ENCODE results near the gene FAM228B.
"Not testable (repeated sequence)": the region's sequence is repeated elsewhere in the genome, so short reads cannot be mapped to it uniquely, and the experiment has no call there.

The FAM228B gene

DNA sequence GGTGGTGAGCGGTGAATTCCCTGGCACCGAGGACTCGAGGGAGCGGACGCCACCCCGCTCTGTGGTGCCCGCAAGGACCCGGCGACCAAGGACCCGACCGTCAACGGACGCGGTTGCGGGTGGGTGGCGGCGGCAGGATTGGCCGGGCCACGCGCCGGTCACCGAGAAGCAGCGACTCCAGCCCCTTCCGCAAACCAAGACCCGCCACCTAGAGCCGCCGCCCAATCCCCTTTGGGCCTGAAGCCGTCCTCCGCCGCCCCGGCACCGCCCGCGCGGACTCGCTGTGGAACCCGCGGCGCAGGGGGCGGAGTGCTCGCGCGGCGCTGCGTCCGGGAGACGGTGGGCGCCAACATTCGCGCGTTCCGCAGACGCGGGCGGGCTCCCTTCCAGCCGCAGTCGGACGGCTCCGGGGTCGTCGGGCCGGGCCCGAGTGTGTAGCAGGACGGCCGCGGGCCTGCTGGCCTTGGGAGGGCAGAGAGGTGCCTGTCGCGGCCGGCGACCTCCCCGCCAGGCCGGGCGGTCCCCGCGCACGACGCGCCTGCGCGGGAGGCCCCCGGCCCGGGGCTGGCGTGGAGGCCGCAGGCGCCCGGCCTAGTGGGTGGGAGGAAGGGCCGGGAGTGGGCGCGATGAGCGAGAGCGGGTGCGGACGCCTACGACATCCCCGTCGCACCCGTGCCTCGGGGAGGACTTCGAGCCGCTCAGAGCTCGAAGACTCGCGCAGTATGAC is at the start of gene FAM228B, which contains the start of gene PFN4:
Gene FAM228B, plus strand, starts transcription at position 275 of the 727 bp plus-strand sequence. CDS start 893 bp downstream, outside the sequence.
Gene PFN4, minus strand, starts transcription at position 140 of the 727 bp plus-strand sequence. CDS start 799 bp downstream, outside the sequence.
- DNase-seq (ENCODE audit: low read depth in 3 of 3) = peak; percentile 24 to 32 (median 25)

DNA sequence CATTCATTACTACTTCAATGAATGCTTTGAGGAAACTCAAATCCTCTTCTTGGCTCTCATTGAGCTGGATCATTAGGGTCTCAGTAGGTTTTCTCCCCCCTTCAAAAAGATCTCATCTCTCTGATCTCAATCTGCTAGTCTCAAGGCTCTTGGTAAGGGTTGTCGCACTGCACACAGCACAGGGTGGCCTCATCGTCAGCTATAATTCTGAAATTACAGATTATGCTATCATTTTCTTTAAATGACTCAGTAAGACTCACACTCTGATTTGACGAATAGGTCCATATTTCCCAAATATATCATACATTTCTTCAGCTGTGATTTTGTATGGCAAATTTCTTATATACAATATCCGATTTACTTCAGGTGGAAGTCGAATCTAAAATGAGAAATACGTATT is 49.5 kb upstream of the FAM228B start:
- no peak for DNase-seq (ENCODE audit: low read depth in 3 of 3)

DNA sequence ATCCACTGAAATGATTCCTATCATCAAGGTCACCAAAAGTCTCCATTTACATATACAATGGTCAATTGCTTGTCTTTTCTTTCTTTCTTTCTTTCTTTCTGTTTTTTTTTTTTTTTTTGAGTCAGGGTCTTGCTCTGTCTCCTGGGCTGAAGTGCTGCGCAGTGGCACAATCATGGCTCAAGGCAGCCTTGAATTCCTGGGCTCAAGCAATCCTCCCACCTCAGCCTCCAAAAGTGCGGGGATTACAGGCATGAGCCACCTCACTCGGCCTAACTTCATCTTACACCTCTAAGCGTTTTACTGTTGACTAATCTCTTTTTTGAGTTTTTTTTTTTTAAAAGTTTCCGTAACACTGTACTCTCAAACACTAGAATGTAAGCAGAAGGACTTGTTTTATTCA is 48.0 kb upstream of the FAM228B start:
- DNase-seq (ENCODE audit: low read depth in 3 of 3) = no peak

DNA sequence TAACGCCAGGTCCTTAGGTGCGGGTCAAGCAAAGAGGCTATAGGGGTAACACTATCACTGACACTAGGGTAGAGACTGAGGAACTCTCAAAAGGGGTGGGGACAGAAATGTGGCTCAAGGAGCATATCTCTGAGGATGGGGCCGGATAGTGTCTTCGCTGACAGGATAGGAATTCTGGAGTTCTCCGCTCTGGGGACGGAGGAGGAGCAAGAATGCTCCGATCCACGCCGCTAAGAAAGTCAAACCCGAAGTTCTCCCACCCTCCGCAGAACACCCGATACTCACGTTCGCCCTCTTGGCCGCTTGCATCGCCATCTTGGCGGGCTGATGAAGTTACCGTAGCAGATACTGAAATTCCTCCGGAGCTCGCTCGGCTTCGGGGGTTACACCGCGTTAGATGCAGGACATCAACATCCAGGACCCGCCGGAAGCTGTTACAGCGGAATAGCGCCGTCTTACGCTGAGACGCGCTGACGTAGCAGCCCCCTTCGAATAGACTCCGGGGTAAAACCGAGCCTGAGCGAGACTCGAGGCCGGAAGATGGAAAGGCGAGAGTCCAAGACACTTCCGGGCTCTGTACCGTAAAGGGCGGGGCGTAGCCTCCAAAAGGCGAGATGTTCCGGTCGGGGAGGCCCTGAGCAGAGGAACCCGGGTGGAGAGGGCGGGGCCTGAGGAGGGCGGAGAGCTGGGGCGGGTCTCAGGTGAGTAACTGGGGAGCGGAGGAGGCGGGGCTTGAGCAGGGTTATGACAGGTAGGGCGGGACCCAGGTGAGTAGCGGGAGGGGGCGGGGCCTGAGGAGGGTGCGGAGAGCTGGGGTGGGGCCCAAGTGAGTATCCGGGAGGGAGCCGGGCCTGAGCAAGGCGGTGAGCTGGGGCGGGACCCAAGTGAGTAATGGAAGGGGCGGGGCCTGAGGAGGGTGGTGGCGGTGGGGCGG is 47.1 kb upstream of the FAM228B start, which contains the start of gene SF3B6:
Gene SF3B6, minus strand, starts transcription at position 412 of the 934 bp plus-strand sequence. Its CDS starts 97 bp downstream, at position 315.
- DNase-seq (ENCODE audit: low read depth in 3 of 3) = peak; percentile 99 to 100 (median 99)

DNA sequence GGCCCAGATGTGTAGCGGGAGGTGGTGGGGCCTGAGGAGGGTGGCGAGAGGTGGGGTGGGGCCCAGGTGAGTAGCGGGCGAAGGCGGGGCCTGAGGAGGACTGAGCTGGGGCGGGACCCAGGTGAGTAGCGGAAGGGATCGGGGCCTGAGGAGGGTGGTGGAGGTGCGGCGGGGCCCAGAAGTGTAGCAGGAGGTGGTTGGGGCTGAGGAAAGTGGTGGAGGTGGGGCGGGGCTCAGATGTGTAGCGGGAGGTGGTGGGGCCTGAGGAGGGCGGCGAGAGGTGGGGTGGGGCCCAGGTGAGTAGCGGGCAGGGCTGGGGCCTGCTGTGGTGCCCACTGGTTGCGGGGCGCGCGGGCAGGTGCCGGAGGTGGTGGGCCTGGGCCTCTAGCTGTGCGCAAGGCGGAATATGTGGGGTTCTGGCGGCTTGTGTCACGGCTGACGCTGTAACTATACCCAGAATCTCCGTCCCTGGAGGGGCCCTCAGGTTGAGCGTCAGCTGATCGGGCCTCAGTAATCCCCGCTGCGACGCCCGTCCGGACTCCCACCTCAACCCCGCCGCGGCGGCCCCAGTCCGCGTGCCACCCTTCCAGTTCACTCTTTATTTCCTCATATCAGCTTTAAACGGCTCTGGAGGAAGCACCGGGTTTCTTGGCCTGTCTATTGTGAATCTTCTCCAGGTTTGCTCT is 46.3 kb upstream of the FAM228B start:
- DNase-seq (ENCODE audit: low read depth in 3 of 3) = no peak

DNA sequence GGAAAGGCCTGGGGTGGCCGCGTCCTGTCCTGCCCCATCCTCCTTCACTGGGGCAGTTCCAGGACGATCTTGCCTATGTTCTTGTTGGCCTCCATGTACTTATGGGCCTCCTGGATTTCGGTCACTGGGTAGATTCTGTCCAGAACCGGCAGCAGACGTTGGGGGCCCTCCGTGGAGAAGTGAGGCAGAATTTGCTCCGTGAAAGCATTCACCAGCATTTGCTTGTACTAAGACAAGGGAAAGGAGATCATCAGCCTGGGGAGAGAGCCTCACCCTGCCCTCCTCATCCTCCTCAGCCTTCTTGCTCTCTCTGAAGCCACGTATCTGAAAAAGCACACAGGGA is 45.8 kb upstream of the FAM228B start:
- DNase-seq (ENCODE audit: low read depth in 3 of 3) = no peak

DNA sequence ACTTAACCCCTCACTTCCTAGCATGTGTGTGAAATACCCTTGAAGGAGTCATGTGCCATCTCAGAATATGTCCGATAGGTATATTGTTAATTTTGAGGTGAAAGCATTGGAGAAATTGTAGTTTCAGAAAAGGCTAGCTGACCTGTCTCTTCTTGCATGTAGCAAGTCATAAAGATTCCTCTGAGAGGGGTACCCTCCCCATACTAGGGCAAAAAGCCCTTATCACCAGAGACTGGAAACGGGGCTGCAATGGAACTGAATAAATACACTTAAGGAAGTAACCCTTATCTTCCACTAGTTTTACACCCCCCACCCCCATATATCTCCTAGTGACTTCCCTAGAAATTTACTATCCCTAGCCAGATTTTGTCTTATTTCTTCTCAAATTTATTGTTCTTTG is 45.4 kb upstream of the FAM228B start:
- DNase-seq (ENCODE audit: low read depth in 3 of 3) = no peak

DNA sequence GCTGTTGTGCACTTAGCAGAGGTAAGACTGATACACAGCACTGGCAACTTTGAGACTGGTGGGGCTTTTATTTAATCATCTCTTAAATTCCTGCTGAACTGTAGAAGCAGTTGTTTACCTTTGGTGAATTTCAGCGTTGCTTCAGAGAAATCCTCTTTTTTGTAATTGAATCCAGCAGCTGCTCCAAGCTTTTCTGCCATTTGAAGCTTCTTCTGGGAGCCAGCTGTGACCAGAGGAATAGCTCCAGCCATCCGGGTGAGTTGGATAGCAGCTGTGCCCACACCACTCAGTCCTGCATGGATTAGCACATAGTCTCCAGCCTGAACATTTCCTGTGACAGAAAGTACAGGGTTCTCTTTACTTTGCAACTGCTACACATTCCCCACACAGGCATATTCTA is 42.6 kb upstream of the FAM228B start:
- no peak for DNase-seq (ENCODE audit: low read depth in 3 of 3)

DNA sequence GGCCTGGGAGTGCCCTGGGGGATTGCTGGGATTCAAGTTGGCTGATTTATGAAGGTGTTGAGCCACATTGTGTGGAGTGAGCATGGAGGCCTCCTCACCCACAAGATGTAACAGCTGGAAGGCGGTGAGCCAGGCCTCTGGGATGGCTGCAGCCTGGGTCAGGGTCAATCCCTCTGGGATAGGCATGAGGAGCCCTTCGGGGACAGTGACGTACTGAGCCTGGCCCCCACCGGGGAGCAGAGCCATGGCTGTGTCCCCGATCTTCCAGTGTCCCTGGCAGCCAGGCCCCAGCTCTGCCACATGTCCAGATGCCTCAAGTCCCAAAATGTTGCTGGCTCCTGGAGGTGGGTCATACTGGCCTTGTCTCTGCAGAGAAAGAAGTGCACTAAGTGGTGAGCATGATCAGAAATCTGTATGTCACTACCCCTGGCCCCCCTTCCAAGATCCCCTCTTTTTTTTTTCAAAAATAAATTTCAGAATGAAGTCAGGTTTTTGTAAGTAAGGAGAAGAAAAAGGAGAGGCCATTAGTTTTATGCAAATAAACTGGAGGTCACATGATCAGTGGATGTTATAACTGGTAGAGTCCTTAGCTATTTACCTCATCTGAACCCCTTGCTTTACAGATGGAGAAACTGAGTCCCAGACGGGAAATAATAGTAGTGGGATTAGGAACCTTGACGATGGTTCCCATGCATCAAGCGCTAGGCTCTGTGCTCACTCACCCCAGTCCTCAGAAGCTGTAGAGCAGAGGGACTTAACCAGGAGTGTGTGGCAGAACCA is 40.3 kb upstream of the FAM228B start:
- no peak for DNase-seq (ENCODE audit: low read depth in 3 of 3)

DNA sequence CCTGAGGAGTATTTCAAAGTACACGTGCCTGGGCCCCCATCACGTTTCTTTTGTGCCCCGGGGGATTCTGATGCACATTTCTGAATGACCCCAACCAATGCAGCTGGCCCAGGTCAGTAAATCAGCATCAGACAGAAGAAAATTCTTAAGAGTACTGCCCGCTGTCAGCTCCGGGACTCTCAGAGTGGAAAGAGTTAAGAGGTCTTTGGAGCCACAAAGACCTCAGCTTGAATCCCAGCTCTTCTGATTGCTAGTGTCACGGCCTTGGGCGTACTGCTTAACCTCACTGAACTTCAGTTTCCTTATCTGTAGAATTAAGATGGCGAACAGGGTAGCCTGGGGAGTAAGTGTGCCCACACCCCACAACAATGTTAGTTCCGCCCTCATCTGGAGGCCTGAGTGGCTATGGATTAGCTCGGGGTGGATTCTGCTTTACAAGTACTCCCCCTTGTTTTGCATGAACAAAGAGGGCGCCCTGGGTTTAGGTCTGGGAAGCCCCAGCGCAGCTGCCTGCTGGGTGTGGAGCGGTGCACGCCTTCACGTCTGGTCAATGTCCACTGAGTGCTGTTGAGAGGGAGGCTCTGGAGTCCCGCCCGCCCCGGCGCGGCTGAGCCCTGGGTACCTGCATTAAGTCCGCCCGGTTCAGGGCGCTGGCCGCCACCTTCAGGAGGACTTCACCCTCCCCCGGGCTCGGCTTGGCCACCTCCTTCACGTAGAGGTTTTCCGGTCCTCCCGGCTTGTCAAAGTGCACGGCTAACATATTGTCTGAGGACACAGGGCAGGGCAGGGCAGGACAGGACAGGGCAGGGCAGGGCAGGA is 39.5 kb upstream of the FAM228B start:
- DNase-seq (ENCODE audit: low read depth in 3 of 3) = peak in 1 of 3 experiments; percentile 11

DNA sequence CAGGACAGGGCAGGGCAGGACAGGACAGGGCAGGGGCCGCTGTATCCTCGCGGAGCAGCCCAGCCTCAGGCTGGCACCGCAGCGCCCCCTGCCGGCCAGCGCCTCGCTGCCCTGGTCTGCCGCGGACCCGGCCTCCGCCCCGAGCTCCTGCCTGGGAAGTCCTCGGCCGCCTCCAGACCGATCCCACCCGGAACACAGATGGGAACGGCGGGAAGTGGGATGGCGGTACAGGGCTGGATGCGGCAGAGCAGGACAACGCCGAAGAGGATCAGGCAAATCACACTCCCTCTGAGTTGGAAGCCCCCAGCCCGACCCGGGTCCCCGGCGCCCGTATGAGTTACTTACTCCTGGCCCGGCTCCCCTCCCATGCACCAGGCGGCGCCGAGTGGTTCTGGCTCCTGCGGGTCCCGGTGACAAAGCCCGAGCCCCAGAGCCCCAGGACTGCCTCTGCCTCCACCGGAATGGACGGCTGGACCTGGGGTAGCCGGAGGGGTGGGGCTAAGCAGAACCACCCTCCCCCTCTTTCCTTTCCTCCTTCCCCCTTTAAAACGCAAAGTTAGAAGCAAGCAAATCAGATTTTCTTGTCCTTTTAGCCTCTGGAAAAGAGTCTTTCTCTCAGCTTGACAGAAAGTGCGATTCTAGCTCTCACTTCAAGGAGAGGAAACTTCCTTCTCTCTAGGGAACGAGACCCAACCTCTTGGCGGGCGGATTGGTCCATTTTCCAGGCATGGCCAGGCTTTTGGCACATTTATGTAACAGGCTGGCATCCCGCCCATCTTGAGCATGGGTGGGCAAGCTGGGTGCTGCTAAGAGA is 38.7 kb upstream of the FAM228B start, which contains the start of gene TP53I3:
Gene TP53I3, minus strand, starts transcription at position 449 of the 814 bp plus-strand sequence. CDS start 508 bp downstream, outside the sequence.
- peak; percentile 59 to 83 (median 65) for DNase-seq (ENCODE audit: low read depth in 3 of 3)

DNA sequence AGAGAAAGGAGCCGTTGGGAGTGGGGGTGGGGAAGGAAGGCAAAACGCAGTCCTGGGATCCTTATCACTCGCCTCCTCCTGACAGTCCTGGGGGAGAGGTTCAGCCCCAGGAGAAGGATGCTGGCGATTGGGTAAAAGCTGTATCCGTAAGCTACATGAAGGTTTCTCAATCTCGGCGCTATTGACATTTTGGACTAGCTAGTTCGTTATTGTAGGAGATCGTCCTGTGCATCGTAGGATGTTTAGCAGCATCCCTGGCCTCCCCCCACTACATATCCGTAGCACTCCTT is 38.1 kb upstream of the FAM228B start:
- DNase-seq (ENCODE audit: low read depth in 3 of 3) = no peak

DNA sequence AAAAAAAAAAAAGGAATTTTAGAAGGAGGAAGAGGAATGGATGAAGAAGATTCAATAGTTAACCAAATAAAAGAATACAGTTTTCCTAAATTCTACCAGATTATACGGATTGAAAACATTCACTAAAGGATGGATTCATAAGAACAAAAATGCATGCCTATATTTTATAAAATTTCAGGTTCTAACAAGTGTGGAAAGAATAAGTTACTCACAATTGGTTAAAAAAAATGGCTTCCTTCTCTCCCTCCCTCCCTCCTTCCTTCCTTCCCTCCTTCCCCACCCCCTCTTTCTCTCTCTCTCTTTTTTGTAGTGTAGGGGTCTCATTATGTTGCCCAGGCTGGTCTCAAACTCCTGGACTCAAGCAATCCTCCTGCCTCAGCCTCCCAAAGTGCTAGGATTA is 37.0 kb upstream of the FAM228B start:
- DNase-seq (ENCODE audit: low read depth in 3 of 3) = no peak

DNA sequence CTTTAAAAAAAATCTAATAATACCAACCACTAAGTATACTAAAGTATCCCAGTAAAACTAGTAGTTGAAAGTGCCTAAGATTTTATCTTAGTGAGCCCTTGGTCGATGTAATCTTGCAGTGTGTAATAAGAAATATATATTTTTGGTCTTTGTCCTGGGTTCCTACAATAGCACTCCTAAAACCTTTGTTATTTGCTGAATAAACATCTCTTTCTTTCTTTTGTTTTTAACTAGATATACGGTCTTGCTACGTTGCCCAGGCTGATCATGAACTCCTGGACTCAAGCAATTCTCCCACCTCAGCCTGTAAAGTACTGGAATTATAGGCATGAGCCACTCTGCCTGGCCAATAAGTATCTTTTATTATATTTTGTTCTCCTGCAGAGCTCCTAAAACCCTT is 36.2 kb upstream of the FAM228B start:
- DNase-seq (ENCODE audit: low read depth in 3 of 3) = no peak

DNA sequence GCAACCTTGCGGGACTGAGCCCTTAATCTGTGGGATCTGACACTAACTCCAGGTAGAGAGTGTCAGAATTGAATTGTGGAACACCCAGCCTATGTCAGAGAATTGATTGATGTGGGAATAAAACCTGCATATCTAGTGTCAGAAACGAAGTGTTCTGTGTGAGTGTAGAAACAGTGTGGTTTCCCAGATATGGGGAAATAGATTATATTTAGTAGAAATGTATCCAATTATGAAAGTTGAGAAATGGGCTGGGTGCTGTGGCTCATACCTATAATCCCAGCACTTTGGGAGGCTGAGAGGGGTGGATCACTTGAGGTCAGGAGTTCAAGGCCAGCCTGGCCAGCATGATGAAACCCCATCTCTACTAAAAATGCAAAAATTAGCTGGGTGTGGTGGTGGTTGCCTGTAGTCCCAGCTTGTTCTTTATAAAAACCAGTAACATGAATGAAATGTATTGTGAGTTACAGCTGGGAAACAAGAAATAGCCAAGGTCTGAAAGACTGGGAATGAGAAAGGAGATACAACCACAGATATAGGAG is 34.4 kb upstream of the FAM228B start:
- DNase-seq (ENCODE audit: low read depth in 3 of 3) = no peak

DNA sequence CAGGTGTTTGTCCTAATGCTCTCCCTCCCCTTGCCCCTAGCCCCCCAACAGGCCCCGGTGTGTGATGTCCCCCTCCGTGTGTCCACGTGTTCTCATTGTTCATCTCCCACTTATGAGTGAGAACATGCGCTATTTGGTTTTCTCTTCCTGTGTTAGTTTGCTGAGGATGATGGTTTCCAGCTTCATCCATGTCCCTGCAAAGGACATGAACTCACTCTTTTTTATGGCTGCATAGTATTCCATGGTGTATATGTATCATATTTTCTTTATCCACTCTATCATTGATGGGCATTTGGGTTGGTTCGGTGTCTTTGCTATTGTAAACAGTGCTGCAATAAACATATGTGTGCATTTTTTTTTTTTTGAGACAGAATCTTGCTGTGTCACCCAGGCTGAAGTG is 30.0 kb upstream of the FAM228B start:
- DNase-seq (ENCODE audit: low read depth in 3 of 3) = not testable (repeated sequence)

DNA sequence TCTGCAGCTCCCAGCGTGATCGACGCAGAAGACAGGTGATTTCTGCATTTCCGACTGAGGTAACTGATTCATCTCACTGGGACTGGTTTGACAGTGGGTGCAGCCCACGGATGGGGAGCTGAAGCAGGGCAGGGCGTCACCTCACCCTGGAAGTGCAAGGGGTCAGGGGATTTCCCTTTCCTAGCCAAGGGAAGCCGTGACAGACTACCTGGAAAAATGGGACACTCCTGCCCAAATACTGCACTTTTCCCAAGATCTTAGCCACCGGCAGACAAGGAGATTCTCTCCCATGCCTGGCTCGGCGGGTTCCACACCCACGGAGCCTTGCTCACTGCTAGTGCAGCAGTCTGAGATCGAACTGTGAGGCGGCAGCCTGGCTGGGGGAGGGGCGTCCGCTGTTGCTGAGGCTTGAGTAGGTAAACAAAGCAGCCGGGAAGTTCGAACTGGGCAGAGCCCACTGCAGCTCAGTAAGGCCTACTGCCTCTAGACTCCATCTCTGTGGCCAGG is 28.0 kb upstream of the FAM228B start:
- not testable (repeated sequence) for DNase-seq (ENCODE audit: low read depth in 3 of 3)

DNA sequence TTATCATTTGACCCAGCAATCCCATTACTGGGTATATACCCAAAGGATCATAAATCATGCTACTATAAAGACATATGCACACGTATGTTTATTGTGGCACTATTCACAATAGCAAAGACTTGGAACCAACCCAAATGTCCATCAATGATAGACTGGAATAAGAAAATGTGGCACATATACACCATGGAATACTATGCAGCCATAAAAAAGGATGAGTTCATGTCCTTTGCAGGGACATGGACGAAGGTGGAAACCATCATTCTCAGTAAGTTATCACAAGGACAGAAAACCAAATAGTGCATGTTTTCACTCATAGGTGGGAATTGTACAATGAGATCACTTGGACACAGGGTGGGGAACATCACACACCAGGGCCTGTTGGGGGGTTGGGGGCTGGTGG is 22.5 kb upstream of the FAM228B start:
- not testable (repeated sequence) for DNase-seq (ENCODE audit: low read depth in 3 of 3)

DNA sequence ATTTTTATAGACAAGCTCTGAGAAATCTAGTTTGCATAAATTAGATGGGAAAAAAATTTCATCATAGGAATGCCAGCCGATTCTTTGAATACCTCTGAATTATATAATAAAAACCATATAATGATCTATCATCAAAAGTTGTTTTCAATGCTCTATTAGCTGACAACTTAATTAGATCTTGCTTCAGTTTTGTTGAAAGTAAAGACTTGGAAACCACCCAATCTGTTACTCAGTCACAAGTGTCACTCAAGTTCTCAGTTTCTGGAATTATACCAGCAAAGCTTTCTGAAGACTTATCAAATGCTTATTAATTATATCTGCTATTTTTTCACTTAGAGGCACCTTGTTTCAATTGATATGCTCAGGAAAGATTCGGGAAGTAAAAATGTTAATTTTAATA is 21.3 kb upstream of the FAM228B start:
- no peak for DNase-seq (ENCODE audit: low read depth in 3 of 3)

Data from stimulated activated CD4-positive, alpha-beta T cell treated with anti-CD3 and anti-CD28 coated beads, TNF-alpha, amount 100 ng/mL, for 4 hours (primary cell).